OCI-LY3 (cell line): ENCODE measurements around the gene PLEKHH2.
"Not testable (repeated sequence)": the region's sequence is repeated elsewhere in the genome, so short reads cannot be mapped to it uniquely, and the experiment has no call there.

Experiments used
- EZH2phosphoT487 ChIP-seq: fragments of 200-600 bp; shearing (Covaris generic); IDR thresholded peaks from 2 replicates; pipeline ENCODE4 v1.6.1; 2018; ENCODE audit warnings: antibody characterized with exemption, mixed run types, low read depth
- TF ChIP-seq, protein P1 (sequence below): fragments of 200-600, 300-600 bp; sonication (generic); IDR thresholded peaks from 2 replicates; pipeline ENCODE4 v1.5.1; 2014; ENCODE audit warnings: antibody characterized with exemption, low read length, low read depth

DNA sequence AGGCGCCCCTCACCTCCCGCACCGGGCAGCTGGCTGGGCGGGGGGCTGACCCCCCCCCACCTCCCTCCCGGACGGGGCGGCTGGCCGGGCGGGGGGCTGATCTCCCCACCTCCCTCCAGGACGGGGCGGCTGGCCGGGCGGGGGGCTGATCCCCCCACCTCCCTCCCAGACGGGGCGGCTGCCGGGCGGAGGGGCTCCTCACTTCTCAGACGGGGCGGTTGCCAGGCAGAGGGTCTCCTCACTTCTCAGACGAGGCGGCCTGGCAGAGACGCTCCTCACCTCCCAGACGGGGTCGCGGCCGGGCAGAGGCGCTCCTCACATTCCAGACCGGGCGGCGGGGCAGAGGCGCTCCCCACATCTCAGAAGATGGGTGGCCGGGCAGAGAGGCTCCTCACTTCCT lies 40.7 kb downstream of the PLEKHH2 start:
- TF ChIP-seq, protein P1, sequence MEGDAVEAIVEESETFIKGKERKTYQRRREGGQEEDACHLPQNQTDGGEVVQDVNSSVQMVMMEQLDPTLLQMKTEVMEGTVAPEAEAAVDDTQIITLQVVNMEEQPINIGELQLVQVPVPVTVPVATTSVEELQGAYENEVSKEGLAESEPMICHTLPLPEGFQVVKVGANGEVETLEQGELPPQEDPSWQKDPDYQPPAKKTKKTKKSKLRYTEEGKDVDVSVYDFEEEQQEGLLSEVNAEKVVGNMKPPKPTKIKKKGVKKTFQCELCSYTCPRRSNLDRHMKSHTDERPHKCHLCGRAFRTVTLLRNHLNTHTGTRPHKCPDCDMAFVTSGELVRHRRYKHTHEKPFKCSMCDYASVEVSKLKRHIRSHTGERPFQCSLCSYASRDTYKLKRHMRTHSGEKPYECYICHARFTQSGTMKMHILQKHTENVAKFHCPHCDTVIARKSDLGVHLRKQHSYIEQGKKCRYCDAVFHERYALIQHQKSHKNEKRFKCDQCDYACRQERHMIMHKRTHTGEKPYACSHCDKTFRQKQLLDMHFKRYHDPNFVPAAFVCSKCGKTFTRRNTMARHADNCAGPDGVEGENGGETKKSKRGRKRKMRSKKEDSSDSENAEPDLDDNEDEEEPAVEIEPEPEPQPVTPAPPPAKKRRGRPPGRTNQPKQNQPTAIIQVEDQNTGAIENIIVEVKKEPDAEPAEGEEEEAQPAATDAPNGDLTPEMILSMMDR = not testable (repeated sequence)
- TF ChIP-seq EZH2phosphoT487 = not testable (repeated sequence)
